Gastrocnemius medialis (tissue), 4 donors: Measurements from ENCODE around the gene CAMK2D. TPM values are rescaled to one million over a fixed set of nuclear protein-coding genes. Genes with fewer than 3 reads are reported as not detected.
A peak's percentile ranks its signal among the peaks of the same experiment; 100 is the strongest.

Source experiments
- ATAC-seq, 2 donors: fragments of 150-250 bp; one replicate each; pipeline ENCODE4 v1.9.1; 2016
- DNase-seq, 2 donors: peaks; one replicate each; pipeline ENCODE4 v3.0.0-alpha.2; 2019
- H3K27ac ChIP-seq, 4 donors: fragments of 200-600 bp; sonication (generic); 1 replicate in 1 of 4; 2 replicates in 3 of 4; pipeline ENCODE4 v1.5.1; 2016 to 2018; ENCODE audit warnings: mild to moderate bottlenecking in 2 of 4, moderate library complexity in 1 of 4
- H3K27me3 ChIP-seq, 3 donors: fragments of 200-600 bp; sonication (generic) in 2 of 3; 1 replicate in 1 of 3; 2 replicates in 2 of 3; pipeline versions ENCODE4 v1.5.1 to v1.6.0; 2016 to 2019; ENCODE audit warnings: mild to moderate bottlenecking in 1 of 3, moderate library complexity in 1 of 3
- H3K36me3 ChIP-seq, 2 donors: fragments of 200-600 bp; sonication (generic) in 1 of 2; one replicate each; pipeline ENCODE4 v1.5.1; 2017 to 2018
- H3K4me1 ChIP-seq, 2 donors: fragments of 200-600 bp; sonication (generic) in 1 of 2; one replicate each; pipeline ENCODE4 v1.5.1; 2016 to 2017; ENCODE audit warnings: mild to moderate bottlenecking in 2 of 2
- H3K4me3 ChIP-seq, 4 donors: fragments of 200-600 bp; sonication (generic) in 3 of 4; 1 replicate in 1 of 4; 2 replicates in 3 of 4; pipeline ENCODE4 v1.5.1; 2016 to 2019; ENCODE audit warnings: mild to moderate bottlenecking in 2 of 4
- H3K9me3 ChIP-seq, 3 donors: fragments of 200-600 bp; sonication (generic) in 2 of 3; 1 replicate in 1 of 3; 2 replicates in 2 of 3; pipeline ENCODE4 v1.5.1; 2016 to 2019
- POLR2A ChIP-seq, 2 donors: fragments of 450-650 bp; IDR thresholded peaks; one replicate each; pipeline ENCODE4 v1.6.1; 2017; ENCODE audit warnings: antibody characterized with exemption in 2 of 2, mild to moderate bottlenecking in 2 of 2, moderate library complexity in 2 of 2
- in situ Hi-C, 4 donors: fragments of 200-750 bp; cut with MboI; loops; one replicate each; pipeline versions ENCODE4 v1.15.0 to v1.8.0; 2017; ENCODE audit warnings: low sequenced_read_pairs in 4 of 4
- intact Hi-C: fragments of 100-400 bp; cut with DNase I; formaldehyde crosslinking; loops from one replicate; pipeline ENCODE4 v1.15.1; 2023; ENCODE audit warnings: low total_unique reads
- total RNA-seq, 4 donors: library from RNA; depleted of rRNA; stranded (reverse); fragments of >200 nt; gene quantifications; one replicate each; pipeline versions ENCODE4 v1.1.0 to v1.2.3, GENCODE V29; 2016
- TF ChIP-seq, protein P1 (sequence below), 5 experiments: fragments of 450-650 bp in 3 of 5; fragments of 200-600 bp in 2 of 5; sonication (generic) in 2 of 5; IDR thresholded peaks in 4 of 5; conservative IDR thresholded peaks in 1 of 5; 1 replicate in 4 of 5; 2 replicates in 1 of 5; pipeline ENCODE4 v1.5.1; 2016 to 2019; ENCODE audit warnings: antibody characterized with exemption in 5 of 5, mild to moderate bottlenecking in 3 of 5, moderate library complexity in 3 of 5

Gene CAMK2D
- total RNA-seq, 4 donors from 2014 or later, result 73.2 to 149 (median 119) TPM

DNA sequence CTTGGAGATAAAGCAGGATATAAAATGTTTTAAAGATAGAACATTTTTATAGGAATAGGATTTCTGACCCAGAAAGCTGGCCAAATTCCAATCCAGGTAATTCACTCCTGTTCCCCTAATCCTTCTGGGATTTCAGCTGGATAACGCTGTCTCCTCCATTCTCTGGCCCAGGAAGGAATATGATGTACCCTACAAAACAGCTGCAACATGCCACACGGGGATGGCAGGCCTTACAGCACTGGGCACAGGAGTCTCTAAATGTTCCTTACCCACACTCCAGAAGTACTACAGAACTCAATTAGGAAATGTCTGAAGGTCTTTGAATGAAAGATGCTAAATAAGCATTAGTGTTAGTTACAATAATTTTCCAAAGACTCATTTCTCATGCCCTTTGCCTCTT lies 15.8 kb downstream of the CAMK2D start:
- TF ChIP-seq, protein P1, sequence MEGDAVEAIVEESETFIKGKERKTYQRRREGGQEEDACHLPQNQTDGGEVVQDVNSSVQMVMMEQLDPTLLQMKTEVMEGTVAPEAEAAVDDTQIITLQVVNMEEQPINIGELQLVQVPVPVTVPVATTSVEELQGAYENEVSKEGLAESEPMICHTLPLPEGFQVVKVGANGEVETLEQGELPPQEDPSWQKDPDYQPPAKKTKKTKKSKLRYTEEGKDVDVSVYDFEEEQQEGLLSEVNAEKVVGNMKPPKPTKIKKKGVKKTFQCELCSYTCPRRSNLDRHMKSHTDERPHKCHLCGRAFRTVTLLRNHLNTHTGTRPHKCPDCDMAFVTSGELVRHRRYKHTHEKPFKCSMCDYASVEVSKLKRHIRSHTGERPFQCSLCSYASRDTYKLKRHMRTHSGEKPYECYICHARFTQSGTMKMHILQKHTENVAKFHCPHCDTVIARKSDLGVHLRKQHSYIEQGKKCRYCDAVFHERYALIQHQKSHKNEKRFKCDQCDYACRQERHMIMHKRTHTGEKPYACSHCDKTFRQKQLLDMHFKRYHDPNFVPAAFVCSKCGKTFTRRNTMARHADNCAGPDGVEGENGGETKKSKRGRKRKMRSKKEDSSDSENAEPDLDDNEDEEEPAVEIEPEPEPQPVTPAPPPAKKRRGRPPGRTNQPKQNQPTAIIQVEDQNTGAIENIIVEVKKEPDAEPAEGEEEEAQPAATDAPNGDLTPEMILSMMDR (IDR thresholded peaks at IDR 0.05 in 4 of 5, conservative IDR thresholded peaks at IDR 0.05 in 1 of 5), result no peak
- no peak for TF ChIP-seq POLR2A (IDR thresholded peaks at IDR 0.05)
- Histone ChIP-seq H3K9me3 (no peaks in the 10 kb centered on the region), H3K4me3 (no peak overlapping the region), H3K36me3 (no peaks in the 10 kb centered on the region), H3K27ac (peak overlapping the region; percentile 0 to 41 (median 18)), H3K4me1 (peaks cover 28 to 60% of the 10 kb centered on the region in 2 donors), H3K27me3 (no peaks in the 10 kb centered on the region)
- intact Hi-C loops, result no loop called here
- DNase-seq (peak in 1 of 2 donors; percentile 51), ATAC-seq (peak; percentile 77 to 81)
- in situ Hi-C loops, result no loop called here

DNA sequence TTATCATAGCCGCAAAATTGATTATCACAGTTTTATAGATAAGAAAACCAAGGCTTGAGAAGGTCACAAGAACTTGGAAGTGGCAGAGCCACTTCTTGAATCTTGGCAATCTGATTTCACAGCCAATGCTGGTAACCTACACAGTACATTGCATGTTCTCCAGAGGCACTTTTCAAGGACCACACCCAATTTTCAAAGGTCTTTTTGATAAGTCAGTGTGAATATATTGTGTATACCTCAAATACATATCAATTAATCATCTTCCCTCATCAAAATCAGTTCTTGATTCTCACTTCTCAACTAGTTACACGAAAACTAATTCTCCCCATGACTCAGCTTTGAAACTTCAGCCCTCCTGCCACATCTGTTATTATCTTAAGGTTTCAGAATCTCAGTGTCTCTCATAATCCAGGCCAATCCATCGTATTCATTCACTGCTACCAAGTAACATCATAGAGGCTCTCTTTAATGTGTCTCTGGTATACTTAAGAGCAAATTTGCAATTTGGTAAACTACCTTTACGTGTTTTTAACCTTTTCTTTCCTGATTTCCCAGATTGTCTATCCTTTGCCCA lies 16.8 kb downstream of the CAMK2D start:
- peaks cover 30 to 57% of the 10 kb centered on the region in 2 donors for H3K4me1 ChIP-seq
- no peak overlapping the region for H3K4me3 ChIP-seq
- H3K9me3 ChIP-seq, result no peaks in the 10 kb centered on the region
- intact Hi-C loops, result no loop called here
- no peak for DNase-seq
- H3K27me3 ChIP-seq, result no peaks in the 10 kb centered on the region
- TF ChIP-seq, protein P1 (IDR thresholded peaks at IDR 0.05 in 4 of 5, conservative IDR thresholded peaks at IDR 0.05 in 1 of 5), result no peak
- no peak for TF ChIP-seq POLR2A (IDR thresholded peaks at IDR 0.05)
- in situ Hi-C loops, result no loop called here
- no peaks in the 10 kb centered on the region for H3K36me3 ChIP-seq
- peak overlapping the region in 3 of 4 donors; percentile 18 to 41 (median 19) for H3K27ac ChIP-seq
- ATAC-seq, result no peak

DNA sequence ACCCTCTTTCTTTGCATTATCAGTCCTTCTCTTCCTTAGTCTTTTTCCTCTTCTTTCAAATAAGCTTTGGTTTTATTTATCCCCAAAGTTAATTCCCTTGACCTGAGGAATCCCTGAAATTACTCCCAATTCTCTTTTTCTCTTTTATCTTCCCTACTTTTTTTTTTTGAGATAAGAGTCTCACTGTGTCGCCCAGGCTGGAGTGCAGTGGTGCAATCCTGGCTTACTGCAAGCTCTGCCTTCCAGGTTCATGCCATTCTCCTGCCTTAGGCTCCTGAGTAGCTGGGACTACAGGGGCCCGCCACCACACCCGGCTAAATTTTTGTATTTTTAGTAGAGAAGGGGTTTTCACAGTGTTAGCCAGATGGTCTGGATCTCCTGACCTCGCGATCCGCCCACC lies 17.8 kb downstream of the CAMK2D start:
- no peak for DNase-seq
- intact Hi-C loops (no loop called here), in situ Hi-C loops (no loop called here)
- TF ChIP-seq, protein P1 (IDR thresholded peaks at IDR 0.05 in 4 of 5, conservative IDR thresholded peaks at IDR 0.05 in 1 of 5), result no peak
- no peak for TF ChIP-seq POLR2A (IDR thresholded peaks at IDR 0.05)
- H3K4me1 ChIP-seq, result peaks cover 30 to 63% of the 10 kb centered on the region in 2 donors
- no peak overlapping the region for H3K4me3 ChIP-seq
- ATAC-seq, result no peak
- no peaks in the 10 kb centered on the region for H3K27me3 ChIP-seq
- no peaks in the 10 kb centered on the region for H3K9me3 ChIP-seq
- H3K27ac ChIP-seq, result peak overlapping the region in 2 of 4 donors; percentile 9 to 41
- H3K36me3 ChIP-seq, result no peaks in the 10 kb centered on the region

DNA sequence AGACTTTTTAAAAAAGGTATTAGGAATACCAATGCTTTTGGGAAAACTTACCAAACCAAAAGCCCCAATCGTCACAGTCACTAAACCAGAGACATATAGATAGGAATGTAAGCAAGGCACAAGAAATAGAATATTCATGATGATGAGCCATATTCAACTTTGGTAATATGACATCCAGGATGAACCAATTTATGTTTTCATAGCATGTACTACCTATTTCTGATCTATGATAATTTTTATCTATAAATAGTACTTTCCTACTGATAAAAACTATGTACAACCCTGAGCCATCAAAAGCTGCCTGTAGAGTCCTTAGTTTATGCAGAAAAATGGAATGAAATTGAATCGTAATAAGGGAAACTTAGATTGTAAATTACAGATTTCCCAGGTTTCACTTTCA lies 18.9 kb downstream of the CAMK2D start:
- in situ Hi-C loops (no loop called here), intact Hi-C loops (no loop called here)
- H3K4me1 ChIP-seq, result peaks cover 35 to 72% of the 10 kb centered on the region in 2 donors
- no peak overlapping the region for H3K4me3 ChIP-seq
- H3K27ac ChIP-seq, result peak overlapping the region; percentile 1 to 41 (median 8)
- no peaks in the 10 kb centered on the region for H3K27me3 ChIP-seq
- DNase-seq (no peak), ATAC-seq (no peak)
- TF ChIP-seq, protein P1 (IDR thresholded peaks at IDR 0.05 in 4 of 5, conservative IDR thresholded peaks at IDR 0.05 in 1 of 5), result no peak
- TF ChIP-seq POLR2A (IDR thresholded peaks at IDR 0.05), result no peak
- no peaks in the 10 kb centered on the region for H3K36me3 ChIP-seq
- H3K9me3 ChIP-seq, result no peaks in the 10 kb centered on the region

DNA sequence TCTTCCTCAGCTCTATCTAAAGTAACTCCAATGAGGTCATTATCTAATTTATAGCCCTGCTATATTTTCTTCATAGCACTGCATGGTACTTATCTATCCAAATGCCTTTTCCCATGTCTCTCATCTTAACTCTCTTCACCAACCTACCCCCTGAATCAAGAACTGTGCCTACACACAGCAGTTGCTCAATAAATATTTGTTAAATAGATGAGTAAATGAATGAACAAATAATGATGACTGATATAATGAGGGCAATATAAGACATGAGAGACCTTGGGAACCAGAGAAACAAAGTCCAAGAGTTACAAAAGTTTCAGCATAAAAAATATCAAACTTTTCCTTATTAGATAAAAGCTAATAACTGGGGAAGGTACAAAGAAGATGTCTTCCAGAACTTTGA lies 19.6 kb downstream of the CAMK2D start:
- no peak overlapping the region for H3K4me3 ChIP-seq
- in situ Hi-C loops, result no loop called here
- peaks cover 35 to 66% of the 10 kb centered on the region in 2 donors for H3K4me1 ChIP-seq
- H3K27ac ChIP-seq, result peak overlapping the region in 2 of 4 donors; percentile 33 to 41
- DNase-seq, result no peak
- intact Hi-C loops, result no loop called here
- ATAC-seq, result no peak
- H3K36me3 ChIP-seq, result no peaks in the 10 kb centered on the region
- H3K9me3 ChIP-seq, result no peaks in the 10 kb centered on the region
- H3K27me3 ChIP-seq, result no peaks in the 10 kb centered on the region
- no peak for TF ChIP-seq POLR2A (IDR thresholded peaks at IDR 0.05)
- TF ChIP-seq, protein P1 (IDR thresholded peaks at IDR 0.05 in 4 of 5, conservative IDR thresholded peaks at IDR 0.05 in 1 of 5), result no peak
